HG02885 (cell line): ENCODE data around the gene EXOC4.
"Not testable (repeated sequence)": the region's sequence is repeated elsewhere in the genome, so short reads cannot be mapped to it uniquely, and the experiment has no call there.

Source experiments
- ATAC-seq: cut with Tn5 transposase; IDR thresholded peaks from one replicate; pipeline ENCODE4 v1.9.1; 2021; ENCODE audit warnings: mild to moderate bottlenecking; ENCODE audit not compliant: unreplicated experiment, poor library complexity

EXOC4 gene

GRCh38 chr7:134069187-134069586, 816.3 kb downstream of the EXOC4 start:
- no peak for ATAC-seq

- no peak for ATAC-seq
Measured at GRCh38 chr7:134070673-134071072, 817.8 kb downstream of the EXOC4 start.

GRCh38 chr7:134071355-134072331, 818.8 kb downstream of the EXOC4 start:
- ATAC-seq: peak; percentile 91

GRCh38 chr7:134073276-134073675, 820.4 kb downstream of the EXOC4 start:
- ATAC-seq: no peak

GRCh38 chr7:134075799-134076198, 822.9 kb downstream of the EXOC4 start:
- ATAC-seq: no peak

- not testable (repeated sequence) for ATAC-seq
Measured at GRCh38 chr7:134077560-134077959, 824.7 kb downstream of the EXOC4 start.

GRCh38 chr7:134078991-134079390, 826.1 kb downstream of the EXOC4 start:
- ATAC-seq: no peak

- no peak for ATAC-seq
Measured at GRCh38 chr7:134081695-134082094, 828.8 kb downstream of the EXOC4 start.

GRCh38 chr7:134083766-134084487, 831.0 kb downstream of the EXOC4 start:
- no peak for ATAC-seq

- peak; percentile 68 for ATAC-seq
Measured at GRCh38 chr7:134084488-134085144, 831.7 kb downstream of the EXOC4 start.

GRCh38 chr7:134085311-134085710, 832.4 kb downstream of the EXOC4 start:
- ATAC-seq: no peak

GRCh38 chr7:134086998-134087735, 834.3 kb downstream of the EXOC4 start:
- ATAC-seq: no peak

- no peak for ATAC-seq
Measured at GRCh38 chr7:134088199-134088598, 835.3 kb downstream of the EXOC4 start.

GRCh38 chr7:134089446-134089845, 836.6 kb downstream of the EXOC4 start:
- no peak for ATAC-seq

- no peak for ATAC-seq
Measured at GRCh38 chr7:134098072-134098471, 845.2 kb downstream of the EXOC4 start.

- no peak for ATAC-seq
Measured at GRCh38 chr7:134101716-134102115, 848.8 kb downstream of the EXOC4 start.

GRCh38 chr7:134104166-134104565, 851.3 kb downstream of the EXOC4 start:
- ATAC-seq: no peak

- ATAC-seq: no peak
Measured at GRCh38 chr7:134105841-134106240, 853.0 kb downstream of the EXOC4 start.

- ATAC-seq: no peak
Measured at GRCh38 chr7:134108802-134109201, 855.9 kb downstream of the EXOC4 start.

- ATAC-seq: no peak
Measured at GRCh38 chr7:134113655-134114054, 860.8 kb downstream of the EXOC4 start.
